ENCODE results near the gene CKB.

DNA sequence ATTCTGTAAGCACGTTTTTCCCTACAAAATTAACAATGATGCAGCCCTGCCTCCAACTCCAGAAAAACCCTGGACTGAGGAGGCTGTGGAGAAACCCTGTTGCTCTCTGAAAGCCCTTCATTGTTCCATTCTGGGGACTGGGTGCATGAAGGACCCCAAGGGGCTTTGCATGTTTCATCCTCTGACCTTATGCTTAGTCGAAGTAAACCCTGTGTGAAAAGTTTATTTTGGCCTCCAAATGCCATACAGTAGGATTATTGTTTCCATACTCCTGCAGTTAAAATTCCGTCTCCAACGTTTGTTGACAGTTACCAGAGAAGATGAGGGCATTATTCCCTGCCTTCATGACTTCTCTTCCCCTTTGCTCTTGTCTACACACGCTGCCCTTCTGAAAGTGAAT is 46.0 kb downstream of the CKB start:
- TF ChIP-seq, protein P1, sequence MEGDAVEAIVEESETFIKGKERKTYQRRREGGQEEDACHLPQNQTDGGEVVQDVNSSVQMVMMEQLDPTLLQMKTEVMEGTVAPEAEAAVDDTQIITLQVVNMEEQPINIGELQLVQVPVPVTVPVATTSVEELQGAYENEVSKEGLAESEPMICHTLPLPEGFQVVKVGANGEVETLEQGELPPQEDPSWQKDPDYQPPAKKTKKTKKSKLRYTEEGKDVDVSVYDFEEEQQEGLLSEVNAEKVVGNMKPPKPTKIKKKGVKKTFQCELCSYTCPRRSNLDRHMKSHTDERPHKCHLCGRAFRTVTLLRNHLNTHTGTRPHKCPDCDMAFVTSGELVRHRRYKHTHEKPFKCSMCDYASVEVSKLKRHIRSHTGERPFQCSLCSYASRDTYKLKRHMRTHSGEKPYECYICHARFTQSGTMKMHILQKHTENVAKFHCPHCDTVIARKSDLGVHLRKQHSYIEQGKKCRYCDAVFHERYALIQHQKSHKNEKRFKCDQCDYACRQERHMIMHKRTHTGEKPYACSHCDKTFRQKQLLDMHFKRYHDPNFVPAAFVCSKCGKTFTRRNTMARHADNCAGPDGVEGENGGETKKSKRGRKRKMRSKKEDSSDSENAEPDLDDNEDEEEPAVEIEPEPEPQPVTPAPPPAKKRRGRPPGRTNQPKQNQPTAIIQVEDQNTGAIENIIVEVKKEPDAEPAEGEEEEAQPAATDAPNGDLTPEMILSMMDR (IDR thresholded peaks at IDR 0.05), result no peak
- no peak for TF ChIP-seq POLR2A (IDR thresholded peaks at IDR 0.05)
